Neuronal stem cell (in vitro differentiated cells): ENCODE results near the gene RBFOX2.
"Not testable (repeated sequence)": the region's sequence is repeated elsewhere in the genome, so short reads cannot be mapped to it uniquely, and the experiment has no call there.

Experiments used
- DNase-seq: peaks from one replicate; pipeline ENCODE4 v3.0.0-alpha.2; 2013; ENCODE audit warnings: low spot score
- H2AFZ ChIP-seq: one replicate; pipeline ENCODE4 v1.6.1; 2013; ENCODE audit warnings: mild to moderate bottlenecking, low read length, inconsistent platforms
- H2AK5ac ChIP-seq: 2 replicates; pipeline ENCODE4 v1.6.1; 2013; ENCODE audit warnings: low read depth, mild to moderate bottlenecking, inconsistent platforms, low read length, moderate library complexity, mixed read lengths
- H2BK120ac ChIP-seq: 2 replicates; pipeline ENCODE4 v1.6.1; 2013; ENCODE audit warnings: low read depth, mild to moderate bottlenecking, inconsistent platforms, low read length, moderate library complexity, mixed read lengths
- H2BK12ac ChIP-seq: one replicate; pipeline ENCODE4 v1.6.1; 2013; ENCODE audit warnings: low read length, inconsistent platforms
- H2BK15ac ChIP-seq: 2 replicates; pipeline ENCODE4 v1.6.1; 2013; ENCODE audit warnings: mild to moderate bottlenecking, low read length, inconsistent platforms, mixed read lengths
- H2BK5ac ChIP-seq: one replicate; pipeline ENCODE4 v1.6.1; 2013; ENCODE audit warnings: inconsistent platforms, mild to moderate bottlenecking, low read length, moderate library complexity
- H3K14ac ChIP-seq: one replicate; pipeline ENCODE4 v1.6.1; 2013; ENCODE audit warnings: low read length, inconsistent platforms
- H3K18ac ChIP-seq: 2 replicates; pipeline ENCODE4 v1.6.1; 2013; ENCODE audit warnings: low read length, inconsistent platforms
- H3K23ac ChIP-seq: 2 replicates; pipeline ENCODE4 v1.6.1; 2013; ENCODE audit warnings: low read depth, mild to moderate bottlenecking, mixed read lengths, low read length, inconsistent platforms; ENCODE audit not compliant: poor library complexity
- H3K27ac ChIP-seq: replicated peaks from 3 replicates; pipeline ENCODE4 v1.5.1; 2013; ENCODE audit warnings: low read length, inconsistent platforms
- H3K27me3 ChIP-seq, 3 experiments: 2 replicates each; pipeline ENCODE4 v1.6.1; 2013; ENCODE audit warnings: low read length in 3 of 3, mild to moderate bottlenecking in 2 of 3, inconsistent platforms in 1 of 3, low read depth in 1 of 3, mixed read lengths in 1 of 3, moderate library complexity in 1 of 3; ENCODE audit not compliant: control insufficient read depth in 3 of 3, insufficient read depth in 3 of 3
- H3K36me3 ChIP-seq, 2 donors: replicated peaks in 1 of 2; 2 replicates each; pipeline ENCODE4 v1.6.1; 2013; ENCODE audit warnings: low read length in 2 of 2; ENCODE audit not compliant: control insufficient read depth in 2 of 2, insufficient read depth in 2 of 2
- H3K4ac ChIP-seq: 2 replicates; pipeline ENCODE4 v1.6.1; 2013; ENCODE audit warnings: inconsistent platforms, mild to moderate bottlenecking, low read length, moderate library complexity
- H3K4me1 ChIP-seq, 2 donors: 1 replicate in 1 of 2; 2 replicates in 1 of 2; pipeline ENCODE4 v1.6.1; 2013; ENCODE audit warnings: low read length in 2 of 2, low read depth in 1 of 2; ENCODE audit not compliant: control insufficient read depth in 2 of 2, insufficient read depth in 1 of 2
- H3K4me2 ChIP-seq: one replicate; pipeline ENCODE4 v1.6.1; 2013; ENCODE audit warnings: mild to moderate bottlenecking, low read length, inconsistent platforms; ENCODE audit not compliant: insufficient read depth, poor library complexity, severe bottlenecking
- H3K4me3 ChIP-seq, 2 donors: 2 replicates each; pipeline ENCODE4 v1.5.1; 2013; ENCODE audit warnings: low read length in 2 of 2, mild to moderate bottlenecking in 2 of 2, inconsistent platforms in 1 of 2, moderate library complexity in 1 of 2
- H3K79me1 ChIP-seq: one replicate; pipeline ENCODE4 v1.6.1; 2013; ENCODE audit warnings: low read depth, mild to moderate bottlenecking, inconsistent platforms, low read length, moderate library complexity
- H3K9ac ChIP-seq: one replicate; pipeline ENCODE4 v1.6.1; 2013; ENCODE audit warnings: mild to moderate bottlenecking, low read depth, low read length, inconsistent platforms; ENCODE audit not compliant: poor library complexity
- H3K9me3 ChIP-seq, 2 donors: replicated peaks in 1 of 2; 2 replicates each; pipeline versions ENCODE3 to v1.6.1; 2013; ENCODE audit warnings: low read length in 2 of 2, mild to moderate bottlenecking in 2 of 2, inconsistent platforms in 1 of 2, low read depth in 1 of 2, mixed read lengths in 1 of 2, moderate library complexity in 1 of 2; ENCODE audit not compliant: control insufficient read depth in 2 of 2, insufficient read depth in 1 of 2
- H4K8ac ChIP-seq: one replicate; pipeline ENCODE4 v1.6.1; 2013; ENCODE audit warnings: low read depth, mild to moderate bottlenecking, inconsistent platforms, low read length, moderate library complexity
- H4K91ac ChIP-seq: one replicate; pipeline ENCODE4 v1.6.1; 2013; ENCODE audit warnings: low read length, low read depth, mild to moderate bottlenecking, inconsistent platforms; ENCODE audit not compliant: poor library complexity
- WGBS, 2 donors: extraction: QIAGEN DNeasy Blood & Tissue Kit; methylation state at CpG; one replicate each; pipeline ENCODE4 v1.1.7; 2013; ENCODE audit warnings: missing lambda C conversion rate in 2 of 2, mixed read lengths in 1 of 2; ENCODE audit not compliant: insufficient read length in 2 of 2, insufficient replicate concordance in 1 of 2; ENCODE audit errors: extremely low coverage in 2 of 2; 5-methylcytosine and 5-hydroxymethylcytosine counted together

RBFOX2 gene

DNA sequence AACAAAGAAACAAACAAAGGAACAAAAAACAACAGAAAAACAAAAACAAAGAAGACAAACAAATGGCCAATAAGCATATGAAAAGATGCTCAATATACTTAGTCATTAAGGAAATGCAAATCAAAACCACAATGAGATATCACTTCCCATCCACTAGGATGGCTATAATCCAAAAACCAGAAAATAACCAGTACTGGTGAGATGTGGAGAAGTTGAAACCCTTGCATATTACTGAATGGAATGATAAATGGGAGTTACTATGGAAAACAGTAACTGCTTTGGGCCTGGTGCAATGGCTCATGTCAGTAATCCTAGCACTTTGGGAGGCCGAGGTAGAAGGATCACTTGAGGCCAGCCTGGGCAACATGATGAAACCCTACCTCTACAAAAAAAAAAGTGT, 44.9 kb upstream of the RBFOX2 start:
- H3K4me3 ChIP-seq, result no peak overlapping the region
- H2BK12ac ChIP-seq, result no peak overlapping the region
- no peaks in the 10 kb centered on the region for H3K36me3 ChIP-seq
- DNase-seq, result no peak
- no peak overlapping the region for H4K91ac ChIP-seq
- no peak overlapping the region for H3K4me2 ChIP-seq
- WGBS, 2 donors, result no CpG with 5 or more reads among the region's 1 CpG
- H3K27me3 ChIP-seq, result no peaks in the 10 kb centered on the region
- no peak overlapping the region for H2AFZ ChIP-seq
- no peak overlapping the region for H3K27ac ChIP-seq
- H3K4ac ChIP-seq, result no peak overlapping the region
- H2BK5ac ChIP-seq, result no peak overlapping the region
- H2BK15ac ChIP-seq, result no peak overlapping the region
- H3K9ac ChIP-seq, result no peak overlapping the region
- H3K4me1 ChIP-seq, result no peaks in the 10 kb centered on the region
- no peak overlapping the region for H4K8ac ChIP-seq
- H3K79me1 ChIP-seq, result no peaks in the 10 kb centered on the region
- no peak overlapping the region for H3K18ac ChIP-seq
- no peak overlapping the region for H2BK120ac ChIP-seq
- H3K23ac ChIP-seq, result no peak overlapping the region
- no peak overlapping the region for H3K14ac ChIP-seq
- H2AK5ac ChIP-seq, result no peak overlapping the region
- no peaks in the 10 kb centered on the region for H3K9me3 ChIP-seq

GRCh38 chr22:36070645-36071044, 42.0 kb upstream of the RBFOX2 start:
- not testable (repeated sequence) for H2AFZ ChIP-seq, H3K4me1 ChIP-seq, H3K27me3 ChIP-seq, H3K23ac ChIP-seq, DNase-seq, H3K4ac ChIP-seq, H3K79me1 ChIP-seq, H4K91ac ChIP-seq, H3K14ac ChIP-seq, H3K9ac ChIP-seq, H3K27ac ChIP-seq, H2BK12ac ChIP-seq, H3K36me3 ChIP-seq, H3K9me3 ChIP-seq, H4K8ac ChIP-seq, H2BK120ac ChIP-seq, H3K4me3 ChIP-seq, H3K18ac ChIP-seq, H2AK5ac ChIP-seq, H2BK15ac ChIP-seq, H2BK5ac ChIP-seq, H3K4me2 ChIP-seq
- no CpG with 5 or more reads among the region's 2 CpGs for WGBS, 2 donors

GRCh38 chr22:36069368-36069767, 40.7 kb upstream of the RBFOX2 start:
- no peak for DNase-seq

GRCh38 chr22:36068776-36069344, 40.2 kb upstream of the RBFOX2 start:
- Histone ChIP-seq H3K27ac (no peak overlapping the region), H3K14ac (no peak overlapping the region), H3K4me3 (no peak overlapping the region), H2BK12ac (no peak overlapping the region), H4K91ac (no peak overlapping the region), H2AFZ (no peak overlapping the region), H3K4ac (no peak overlapping the region), H2AK5ac (no peak overlapping the region), H2BK120ac (no peak overlapping the region), H3K36me3 (peaks cover 0 to under 1% of the 10 kb centered on the region in 2 donors), H3K27me3 (no peaks in the 10 kb centered on the region), H3K9me3 (no peaks in the 10 kb centered on the region), H3K18ac (no peak overlapping the region), H3K23ac (no peak overlapping the region), H3K4me2 (no peak overlapping the region), H3K4me1 (peaks cover 3 to 4% of the 10 kb centered on the region in 2 donors), H3K9ac (no peak overlapping the region), H2BK15ac (no peak overlapping the region), H2BK5ac (no peak overlapping the region), H3K79me1 (no peaks in the 10 kb centered on the region), H4K8ac (no peak overlapping the region)
- no peak for DNase-seq
- no CpG with 5 or more reads among the region's 6 CpGs for WGBS, 2 donors

More at GRCh38 chr22:36069368-36069767, 40.7 kb upstream of the RBFOX2 start:
- Histone ChIP-seq H2BK15ac (no peak overlapping the region), H3K9me3 (no peaks in the 10 kb centered on the region), H3K27ac (no peak overlapping the region), H3K27me3 (no peaks in the 10 kb centered on the region), H3K9ac (no peak overlapping the region), H2BK12ac (no peak overlapping the region), H2BK120ac (no peak overlapping the region), H4K8ac (no peak overlapping the region), H2AFZ (no peak overlapping the region), H3K4me1 (peaks cover 3 to 4% of the 10 kb centered on the region in 2 donors), H3K4ac (no peak overlapping the region), H4K91ac (no peak overlapping the region), H3K18ac (no peak overlapping the region), H2BK5ac (no peak overlapping the region), H3K4me3 (no peak overlapping the region), H3K36me3 (no peaks in the 10 kb centered on the region), H3K14ac (no peak overlapping the region), H3K23ac (no peak overlapping the region), H3K79me1 (no peaks in the 10 kb centered on the region), H2AK5ac (no peak overlapping the region), H3K4me2 (no peak overlapping the region)
- WGBS, 2 donors, result no CpG with 5 or more reads among the region's 10 CpGs
